ENCODE results near the gene C11orf16.
"Not testable (repeated sequence)": the region's sequence is repeated elsewhere in the genome, so short reads cannot be mapped to it uniquely, and the experiment has no call there.

The C11orf16 gene

DNA sequence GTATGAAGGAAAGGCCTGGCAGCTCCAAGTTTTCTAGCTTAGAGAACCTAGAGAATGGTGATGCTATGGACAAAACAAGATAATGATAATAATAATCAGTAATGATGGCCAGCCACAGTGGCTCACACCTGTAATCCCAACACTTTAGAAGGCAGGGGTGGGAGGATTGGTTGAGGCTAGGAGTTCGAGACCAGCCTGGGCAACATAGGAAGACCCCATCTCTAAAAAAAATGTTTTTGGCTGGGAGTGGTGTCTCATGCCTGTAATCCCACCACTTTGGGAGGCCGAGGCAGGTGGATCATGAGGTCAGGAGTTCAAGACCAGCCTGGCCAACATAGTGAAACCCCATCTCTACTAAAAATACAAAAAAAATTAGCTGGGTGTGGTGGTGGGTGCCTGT, 3.0 kb upstream of the C11orf16 start:
- DNase-seq = not testable (repeated sequence)

DNA sequence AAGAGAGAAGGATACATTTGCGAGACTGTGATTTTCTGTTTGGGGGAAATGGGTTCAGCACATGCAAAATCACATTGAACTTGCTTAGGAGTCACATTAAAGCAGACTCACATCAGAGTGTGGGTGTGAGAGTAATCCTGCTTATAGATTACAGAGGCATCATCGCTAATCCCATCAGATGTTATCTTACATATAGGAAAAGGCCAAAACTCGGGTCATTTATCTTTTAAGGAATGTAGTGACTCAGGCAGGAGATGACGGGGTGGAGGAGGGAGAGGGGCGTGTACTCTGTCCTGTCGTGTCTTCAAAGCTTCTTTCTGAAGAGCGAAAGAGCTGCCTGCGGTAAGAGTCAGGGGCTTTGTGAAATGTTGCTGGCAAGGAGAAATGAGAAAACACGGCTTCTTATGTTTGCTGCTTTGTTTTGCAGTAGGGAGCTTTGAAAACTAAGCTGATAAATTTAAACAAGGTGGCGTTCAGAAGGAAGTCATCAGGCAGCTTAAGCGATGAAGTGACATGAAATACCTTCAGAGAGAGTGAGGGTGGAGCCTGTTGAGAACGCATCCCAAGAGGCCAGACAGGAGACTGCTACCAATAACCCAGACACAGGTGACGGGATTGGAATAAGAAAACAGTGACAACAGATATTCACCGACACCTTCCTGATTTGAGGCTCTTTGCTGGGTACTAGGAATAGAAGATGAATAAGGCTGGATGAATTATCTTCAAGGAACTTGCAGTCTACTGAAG, 2.2 kb upstream of the C11orf16 start:
- no peak for DNase-seq

DNA sequence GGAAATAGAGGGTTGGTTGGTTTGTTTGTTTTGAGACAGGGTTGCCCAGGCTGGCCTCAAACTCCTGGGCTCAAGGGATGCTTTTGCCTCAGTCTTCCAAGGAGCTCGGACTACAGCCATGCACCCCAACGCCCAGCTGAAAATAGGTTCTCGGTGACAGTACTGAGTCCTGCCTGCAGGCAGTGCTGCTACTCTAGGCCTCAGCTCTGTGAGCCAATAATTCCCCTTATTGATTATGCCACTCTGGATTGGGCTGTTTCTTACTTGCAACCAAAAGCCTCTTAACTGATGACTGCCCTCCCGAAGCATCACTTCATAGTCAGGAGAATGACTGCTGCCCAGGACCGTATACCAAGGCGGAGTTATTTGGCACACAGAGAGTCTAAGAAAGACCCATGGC, 1.2 kb upstream of the C11orf16 start:
- DNase-seq = no peak

DNA sequence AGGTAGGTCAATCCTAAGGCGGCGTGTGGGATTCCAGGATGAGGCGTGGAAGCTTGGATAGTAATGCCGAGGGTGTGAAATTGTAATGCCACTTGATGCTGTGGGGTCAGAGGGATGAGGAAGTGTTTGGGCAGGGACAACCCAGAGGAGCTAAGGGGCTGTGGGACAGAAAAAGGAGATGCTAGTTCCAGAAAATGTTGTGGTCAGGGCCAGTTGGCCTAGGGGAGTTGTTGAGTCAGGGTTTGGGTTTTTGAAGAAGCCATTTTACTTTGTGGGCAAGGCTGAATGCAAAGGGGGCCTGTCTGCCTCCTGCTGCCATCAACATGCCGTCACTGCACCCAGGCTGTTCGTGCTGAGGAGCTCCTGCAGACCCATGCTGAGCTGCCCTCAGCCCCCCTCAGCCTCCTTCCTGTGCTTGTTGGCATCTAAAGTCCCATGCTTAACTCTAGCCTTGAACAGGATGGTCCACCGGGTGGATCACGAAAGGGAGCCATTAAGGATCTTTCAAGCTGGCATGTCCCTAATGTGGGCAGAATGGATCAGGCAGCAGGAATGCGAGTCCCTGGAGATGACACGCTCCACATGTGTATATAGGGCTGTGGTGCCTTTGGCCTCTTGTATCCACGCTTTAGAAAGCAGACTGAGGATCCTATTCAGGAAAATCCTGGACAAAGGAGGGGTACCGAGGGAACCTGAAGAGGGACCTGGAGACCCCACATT, 2.1 kb downstream of the C11orf16 start:
- DNase-seq = no peak

DNA sequence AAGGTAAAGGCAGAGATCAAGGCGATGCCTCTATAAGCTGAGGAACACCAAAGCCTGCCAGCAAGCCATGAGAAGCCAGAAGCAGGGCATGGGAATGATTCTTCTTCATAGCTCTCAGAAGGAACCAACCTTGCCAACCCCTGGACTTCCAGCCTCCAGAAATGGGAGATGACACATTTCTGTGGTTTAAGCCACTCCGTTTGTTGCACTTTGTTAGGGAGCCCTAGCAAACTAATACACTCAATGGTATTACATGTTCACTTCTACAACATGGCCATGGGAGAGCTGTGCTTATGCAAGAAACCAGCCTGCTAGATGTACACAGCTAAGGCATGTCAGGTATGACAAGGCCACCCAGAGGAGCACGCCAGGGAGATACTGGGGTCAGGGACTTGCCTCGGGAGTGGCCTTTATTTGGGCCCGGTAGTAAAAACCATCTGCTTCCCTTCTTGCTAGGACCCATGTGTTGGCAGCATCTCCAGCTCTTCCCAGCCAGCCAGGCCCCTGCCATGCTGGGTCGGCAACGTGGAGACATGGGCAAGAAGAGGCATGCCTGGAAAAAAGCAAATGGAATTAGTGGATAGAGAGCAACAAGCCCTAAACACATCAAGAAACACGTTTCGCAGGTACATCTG, 3.6 kb downstream of the C11orf16 start:
- no peak for DNase-seq

DNA sequence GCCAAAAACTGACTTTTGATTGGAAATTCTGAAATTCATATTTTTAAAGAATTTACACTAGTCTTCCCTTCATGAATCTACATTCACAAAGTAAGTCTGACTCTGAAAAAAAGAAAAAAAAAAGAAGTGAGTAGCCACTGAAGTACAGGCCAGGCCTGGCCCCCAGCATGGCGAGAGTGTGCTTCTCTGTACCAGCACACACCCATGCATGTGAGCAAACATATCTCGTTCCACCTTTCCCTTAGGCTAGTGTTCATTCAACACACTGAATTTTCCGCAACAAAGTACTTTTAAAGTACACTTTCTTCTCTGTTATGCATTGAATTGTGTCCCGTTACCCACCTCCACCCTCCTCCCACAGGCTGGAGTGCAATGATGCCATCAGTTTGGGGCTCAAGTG, 4.5 kb downstream of the C11orf16 start:
- DNase-seq = no peak

DNA sequence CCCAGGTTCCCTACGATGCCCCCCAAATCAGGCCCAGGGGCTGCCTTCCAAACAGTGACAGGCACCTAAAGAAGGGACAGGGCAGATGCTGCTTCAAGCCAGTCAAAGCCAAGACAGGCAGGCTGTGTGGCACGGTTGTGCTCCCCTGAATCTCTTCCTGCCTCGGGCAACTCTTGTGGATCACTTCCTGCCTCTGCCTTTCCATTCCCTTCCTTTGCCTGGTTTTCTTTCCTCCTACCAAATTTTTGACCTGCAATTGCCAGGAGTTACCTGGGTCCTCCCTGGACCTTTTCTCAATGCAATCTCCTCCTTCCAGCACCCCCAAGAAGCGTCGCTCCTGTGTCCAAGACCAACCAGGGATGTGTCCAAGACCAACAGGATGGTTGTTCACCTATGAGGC, 5.5 kb downstream of the C11orf16 start:
- DNase-seq = no peak

DNA sequence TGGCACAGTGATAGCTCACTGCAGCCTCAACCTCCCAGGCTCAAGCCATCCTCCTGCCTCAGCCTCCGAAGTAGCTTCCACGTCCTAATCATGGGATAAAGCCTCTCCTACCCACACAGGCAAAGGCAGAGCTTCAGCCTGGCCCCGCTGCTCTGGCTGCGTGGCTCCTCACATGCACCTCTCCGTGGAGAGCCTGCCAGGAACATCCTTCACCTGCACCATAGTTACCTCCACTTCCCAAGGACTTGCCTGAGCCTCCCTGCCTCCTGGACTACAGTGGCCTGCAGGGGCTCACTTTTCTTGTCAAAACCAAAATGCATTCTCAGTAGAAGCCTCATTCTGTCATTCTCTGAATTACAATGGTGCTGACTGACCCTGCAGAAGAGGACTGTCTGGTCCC, 6.5 kb downstream of the C11orf16 start:
- DNase-seq = no peak

DNA sequence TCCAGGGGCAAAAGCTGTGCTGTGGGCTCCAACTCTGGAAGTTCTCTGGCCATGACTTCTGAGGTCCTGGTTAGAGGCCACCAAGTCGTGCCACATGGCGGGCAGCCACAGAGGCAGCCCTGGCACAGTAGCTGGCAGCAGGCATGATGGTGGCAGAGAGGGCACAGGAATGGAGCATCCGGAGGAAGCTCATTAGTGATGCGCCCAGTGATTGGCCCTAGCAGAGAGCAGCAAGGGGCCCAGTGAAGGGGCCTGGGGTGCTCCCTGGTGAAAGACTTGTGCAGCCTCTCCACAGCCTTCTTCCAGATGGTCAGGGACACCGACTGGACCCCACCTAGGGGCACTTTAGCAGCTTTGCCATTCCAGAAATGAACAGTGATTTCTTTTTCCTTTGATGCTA, 7.0 kb downstream of the C11orf16 start:
- DNase-seq = no peak

DNA sequence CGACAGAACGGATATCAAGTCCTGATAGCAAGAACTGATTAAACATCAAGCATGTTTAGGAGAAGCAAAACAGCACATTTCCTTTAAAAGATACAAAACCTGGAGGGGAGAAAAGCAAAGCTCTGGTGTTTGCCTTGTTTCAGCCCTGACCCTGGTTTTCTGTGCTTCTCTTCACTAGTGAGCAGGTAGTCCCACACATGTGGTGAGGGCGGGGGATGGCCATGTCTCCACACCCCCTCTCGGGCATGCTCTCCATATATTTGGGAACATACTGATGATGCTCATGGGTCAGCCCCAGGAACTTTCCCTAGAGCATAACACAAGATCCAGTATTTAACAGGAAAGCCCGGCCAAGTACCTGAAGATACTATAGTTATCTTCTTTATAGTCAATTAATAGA, 10.1 kb downstream of the C11orf16 start:
- DNase-seq = no peak

DNA sequence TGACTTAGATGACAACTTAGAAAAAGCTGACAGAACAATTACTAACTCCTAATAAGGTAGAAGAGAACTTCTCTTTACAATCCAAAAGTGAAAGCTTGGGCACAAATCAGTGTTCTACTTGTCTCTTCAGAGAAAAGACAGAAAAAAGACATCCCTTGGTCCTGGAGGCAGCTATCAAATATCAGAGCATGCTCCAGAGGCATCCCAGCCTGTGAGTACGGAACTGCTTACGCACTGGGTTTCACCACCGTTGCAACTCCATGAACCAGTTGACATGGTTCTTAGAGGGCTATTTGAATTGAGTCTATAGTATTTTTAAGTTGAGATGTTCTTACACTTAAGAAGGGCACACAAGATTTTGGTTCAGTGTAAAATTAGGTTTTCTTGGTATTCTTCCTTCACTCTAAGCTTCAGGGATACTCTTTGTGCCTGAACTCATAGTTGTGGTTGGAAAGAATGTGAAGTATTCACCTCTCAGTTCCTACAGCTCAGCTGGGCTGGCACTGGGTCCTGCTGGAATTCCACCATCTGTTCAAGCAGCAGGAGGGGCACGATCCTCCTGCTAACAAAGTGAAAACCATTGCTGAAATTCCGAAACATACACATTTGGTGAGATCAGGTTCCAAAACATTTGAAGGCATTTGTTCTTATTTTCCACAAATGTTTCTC, 15.5 kb downstream of the C11orf16 start:
- no peak for DNase-seq

DNA sequence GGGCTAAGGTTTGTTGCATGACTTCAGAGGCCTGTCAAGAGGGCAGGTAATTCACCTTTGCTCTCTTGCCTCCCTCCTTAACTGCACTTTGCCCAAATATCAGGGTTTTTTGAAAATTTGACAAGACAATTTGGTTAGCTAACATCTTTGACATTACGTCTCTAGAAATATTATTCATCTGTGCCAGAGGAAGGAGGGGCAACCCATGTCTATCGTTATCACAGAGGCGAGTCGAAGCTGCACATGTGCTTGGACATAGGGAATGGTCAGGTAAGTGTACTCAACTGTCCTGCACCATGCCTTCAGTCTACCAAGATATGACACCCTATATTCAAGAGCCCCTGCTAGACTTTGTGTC, 18.1 kb downstream of the C11orf16 start:
- no peak for DNase-seq

DNA sequence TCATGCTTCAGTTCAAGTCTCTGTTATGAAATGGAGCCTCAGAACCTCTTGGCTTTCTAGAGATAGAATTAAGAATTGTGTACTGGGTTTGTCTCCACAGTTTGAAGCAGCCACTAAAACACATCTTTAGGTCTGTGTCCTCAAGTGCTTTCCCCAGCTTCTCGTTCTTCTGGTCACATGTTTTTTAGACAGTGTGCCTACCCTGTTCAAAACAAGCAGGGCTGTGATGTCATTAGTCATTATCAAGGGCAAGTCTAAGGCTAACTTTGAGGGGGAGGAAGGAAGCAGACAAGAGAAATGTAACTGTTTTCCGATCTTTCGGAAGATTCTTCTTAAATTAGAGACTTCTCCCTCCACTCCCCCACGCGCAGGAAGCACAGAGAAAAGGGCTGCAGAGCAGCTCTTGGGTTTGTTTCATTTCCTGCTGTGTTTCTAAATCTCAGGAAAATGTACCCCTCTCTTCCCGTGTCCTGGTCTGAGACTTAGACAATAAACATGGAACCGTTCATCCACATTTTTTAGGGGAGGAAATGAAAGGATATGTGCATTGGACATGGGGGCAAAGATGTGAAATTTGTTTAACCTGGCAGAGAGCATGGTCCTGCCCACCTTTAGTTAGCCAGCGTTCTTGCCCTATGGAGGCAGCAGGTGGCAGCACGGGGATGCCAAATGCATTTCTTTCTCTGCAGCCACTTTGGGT, 18.6 kb downstream of the C11orf16 start:
- DNase-seq = peak; percentile 29

DNA sequence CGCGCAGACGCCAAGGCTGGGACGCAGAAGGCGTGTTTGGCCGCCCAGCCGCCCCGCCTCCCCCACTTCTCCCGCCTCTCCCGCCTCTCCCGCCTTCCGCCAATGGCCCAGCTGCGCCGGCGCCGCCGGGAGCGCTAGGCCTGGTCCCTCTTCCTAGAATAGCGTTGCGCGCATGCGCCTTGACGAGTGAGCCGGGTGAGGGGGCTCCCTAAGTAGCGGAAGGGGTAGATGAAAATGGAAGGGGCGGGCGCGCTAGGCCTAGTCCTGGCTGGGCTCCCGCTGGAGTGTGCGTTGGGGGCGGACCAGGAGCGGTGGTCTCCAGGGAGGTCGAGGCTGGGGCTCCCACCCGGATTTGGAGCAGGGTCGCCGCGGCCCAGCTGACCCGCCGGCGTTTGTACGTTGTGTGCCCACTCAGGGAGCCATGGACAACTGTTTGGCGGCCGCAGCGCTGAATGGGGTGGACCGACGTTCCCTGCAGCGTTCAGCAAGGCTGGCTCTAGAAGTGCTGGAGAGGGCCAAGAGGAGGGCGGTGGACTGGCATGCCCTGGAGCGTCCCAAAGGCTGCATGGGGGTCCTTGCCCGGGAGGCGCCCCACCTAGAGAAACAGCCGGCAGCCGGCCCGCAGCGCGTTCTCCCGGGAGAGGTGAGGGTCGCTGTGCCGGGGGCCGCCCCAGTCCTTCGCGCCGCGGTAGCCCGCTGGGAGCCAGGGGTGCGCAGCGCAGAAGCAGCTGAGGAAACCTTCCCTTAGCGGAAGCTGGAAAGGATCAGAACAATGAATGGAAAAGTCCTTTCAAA, 21.5 kb downstream of the C11orf16 start, which contains the start of gene AKIP1:
TSS of gene AKIP1 (plus strand) at position 161 of the 795 bp plus-strand sequence. CDS start at position 422, 261 bp downstream.
- peak; percentile 83 for DNase-seq

DNA sequence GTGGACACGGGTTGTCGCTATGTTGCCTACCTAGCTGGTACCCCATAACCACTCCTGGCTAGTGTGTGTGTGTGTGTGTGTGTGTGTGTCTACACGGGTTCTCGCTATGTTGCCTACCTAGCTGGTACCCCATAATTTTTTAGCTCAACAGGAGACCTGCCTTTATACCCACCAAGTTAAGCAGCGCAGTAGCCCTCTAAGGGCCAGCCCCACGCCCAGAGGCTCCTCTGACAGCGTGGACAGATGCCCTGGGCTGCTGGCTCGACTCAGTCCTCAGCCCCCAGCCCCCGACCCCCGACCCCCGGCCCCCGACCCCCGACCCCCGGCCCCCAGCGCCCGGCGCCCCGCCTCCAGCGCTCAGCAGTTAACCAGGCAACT, 22.1 kb downstream of the C11orf16 start:
- no peak for DNase-seq

DNA sequence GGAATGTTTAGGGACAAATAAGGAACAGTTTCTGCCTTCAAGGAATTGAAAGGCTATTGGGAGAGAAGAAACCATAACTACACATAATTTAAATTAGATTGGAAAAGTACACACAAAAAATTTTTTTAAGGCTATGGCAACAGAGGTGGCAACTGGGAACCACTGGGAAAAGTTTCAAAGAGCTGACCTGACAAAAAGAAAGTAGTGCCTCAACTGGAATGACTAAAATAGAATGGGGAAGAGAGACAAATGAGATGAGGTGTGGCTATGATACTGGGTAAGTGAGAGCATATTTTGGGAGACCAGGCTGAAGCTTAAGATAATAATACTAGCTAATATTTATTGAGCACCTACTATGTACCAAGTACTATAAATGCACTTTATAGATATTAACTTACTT, 24.6 kb downstream of the C11orf16 start:
- DNase-seq = no peak

DNA sequence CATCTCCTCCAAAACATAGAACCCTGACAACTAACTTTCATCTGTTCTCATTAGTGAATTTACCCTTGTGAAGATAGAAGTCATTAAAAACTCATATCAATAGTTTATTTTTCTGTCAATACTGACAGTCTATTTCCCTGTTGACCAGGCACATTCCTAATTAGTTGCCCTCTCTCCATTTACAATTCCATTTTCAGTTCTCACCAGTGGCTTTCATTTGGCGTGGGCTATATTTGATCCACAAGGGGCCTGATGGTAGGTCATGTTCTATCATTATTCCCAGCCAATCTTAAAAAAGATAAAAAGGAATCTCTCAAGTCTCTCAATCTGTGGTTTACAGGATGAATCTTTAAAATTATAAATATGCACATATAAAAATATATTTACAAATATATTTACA, 25.6 kb downstream of the C11orf16 start:
- DNase-seq = no peak

DNA sequence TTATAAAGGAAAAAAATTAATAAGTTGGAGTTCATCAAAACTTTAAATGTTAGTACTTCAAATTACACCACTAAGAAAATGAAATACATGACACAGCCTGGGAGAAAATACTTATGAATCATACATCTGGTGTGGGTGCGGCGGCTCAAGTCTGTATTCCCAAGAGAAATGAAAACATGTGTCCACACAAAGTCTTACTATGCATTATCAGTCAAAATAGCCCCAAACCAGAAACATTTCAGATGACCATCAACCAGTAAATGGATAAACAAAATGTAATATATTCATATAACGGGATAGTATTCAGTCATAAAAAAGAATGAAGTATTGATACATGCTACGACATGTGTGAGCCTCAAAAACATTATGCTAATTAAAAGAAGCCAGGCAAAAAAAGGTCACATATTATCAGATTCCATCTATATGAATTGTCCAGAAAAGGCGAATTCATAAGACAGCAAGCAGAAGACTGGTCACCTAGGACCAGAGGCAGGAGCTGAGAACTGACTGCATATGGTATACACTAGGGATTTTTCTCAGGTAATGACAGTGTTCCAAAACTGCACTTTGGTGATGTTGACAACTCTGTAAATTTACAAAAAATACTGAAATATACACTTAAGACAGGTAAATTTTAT, 27.1 kb downstream of the C11orf16 start:
- no peak for DNase-seq

DNA sequence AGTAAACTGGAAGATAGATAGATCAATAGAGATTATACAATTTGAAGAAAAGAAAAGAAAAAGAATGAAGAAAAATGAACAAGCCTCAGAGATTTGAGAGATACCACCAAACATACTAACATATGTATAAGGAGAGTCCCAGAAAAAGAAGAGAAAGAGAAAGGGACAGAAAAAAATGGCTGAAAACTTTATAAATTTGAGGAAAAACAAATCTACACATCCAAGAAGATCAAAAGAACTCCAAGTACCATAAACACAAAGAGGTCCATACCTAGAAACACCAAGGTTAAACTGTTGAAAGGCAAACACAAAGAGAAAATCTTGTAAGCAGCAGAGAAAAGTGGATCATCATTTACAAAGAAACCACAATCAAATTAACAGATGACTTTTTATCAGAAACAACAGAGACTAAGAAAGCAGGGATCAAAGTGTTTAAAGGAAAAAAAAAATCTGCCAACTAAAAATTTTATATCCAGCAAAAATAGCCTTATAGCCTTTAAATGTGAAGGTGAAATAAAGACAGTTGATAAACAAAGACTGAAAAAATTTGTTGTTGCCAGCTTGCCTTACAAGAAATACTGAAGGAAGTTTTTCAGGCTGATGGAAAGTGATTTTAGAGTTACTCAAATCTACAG, 33.5 kb downstream of the C11orf16 start:
- DNase-seq = no peak

DNA sequence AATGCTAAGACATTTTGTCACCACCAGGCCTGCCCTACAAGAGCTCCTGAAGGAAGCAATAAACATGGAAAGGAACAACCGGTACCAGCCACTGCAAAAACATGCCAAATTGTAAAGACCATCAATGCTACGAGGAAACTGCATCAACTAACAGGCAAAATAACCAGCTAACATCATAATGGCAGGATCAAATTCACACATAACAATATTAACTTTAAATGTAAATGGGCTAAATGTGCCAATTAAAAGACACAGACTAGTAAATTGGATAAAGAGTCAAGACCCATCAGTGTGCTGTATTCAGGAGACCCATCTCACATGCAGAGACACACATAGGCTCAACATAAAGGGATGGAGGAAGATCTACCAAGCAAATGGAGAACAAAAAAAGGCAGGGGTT, 41.6 kb downstream of the C11orf16 start:
- not testable (repeated sequence) for DNase-seq

DNA sequence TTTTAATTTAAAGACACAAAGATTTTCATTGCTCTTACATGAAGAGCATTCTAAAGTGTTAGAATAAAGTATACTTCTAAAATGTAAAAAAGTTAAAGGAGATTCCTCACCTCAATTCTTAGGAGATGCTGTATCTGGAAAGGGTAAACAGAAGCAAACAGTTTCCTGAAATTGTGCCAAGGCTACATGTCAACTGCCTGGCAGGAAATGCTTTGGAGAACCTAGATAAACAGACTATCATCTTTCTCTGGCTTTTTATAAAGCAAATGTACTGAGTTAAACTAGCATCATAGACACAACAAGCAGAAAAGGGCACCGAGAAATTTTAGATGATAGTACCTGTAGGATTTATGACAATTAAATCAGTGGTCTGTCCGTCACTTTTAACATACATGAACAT, 46.4 kb downstream of the C11orf16 start:
- no peak for DNase-seq
